GM18909 (cell line): ENCODE measurements around the gene LCN1.

Source experiments
- ATAC-seq: cut with Tn5 transposase; IDR thresholded peaks from one replicate; pipeline ENCODE4 v1.9.1; 2021; ENCODE audit warnings: mild to moderate bottlenecking; ENCODE audit not compliant: unreplicated experiment, poor library complexity

LCN1 gene

GRCh38 chr9:135488013-135488330 lies 33.3 kb upstream of the LCN1 start:
- ATAC-seq = no peak

DNA sequence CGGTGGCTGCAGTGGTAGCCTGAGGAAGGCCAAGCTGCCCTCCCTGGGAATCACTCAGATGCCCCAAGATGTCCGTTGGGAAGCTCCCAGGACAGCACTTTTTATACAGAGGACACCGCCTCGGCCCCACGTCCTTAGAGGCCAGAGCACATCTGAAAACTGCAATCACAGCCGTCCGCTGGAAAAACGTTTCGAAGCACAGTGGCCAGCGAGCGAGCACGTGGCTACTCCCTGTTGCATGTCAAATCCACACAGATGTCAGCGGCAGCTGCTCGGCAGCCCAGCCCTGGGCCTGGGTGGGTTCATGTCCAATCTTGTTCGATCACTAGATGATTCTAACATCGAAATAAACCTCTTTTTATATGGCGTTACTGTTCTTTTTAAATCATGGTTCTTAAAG lies 32.7 kb upstream of the LCN1 start:
- no peak for ATAC-seq

DNA sequence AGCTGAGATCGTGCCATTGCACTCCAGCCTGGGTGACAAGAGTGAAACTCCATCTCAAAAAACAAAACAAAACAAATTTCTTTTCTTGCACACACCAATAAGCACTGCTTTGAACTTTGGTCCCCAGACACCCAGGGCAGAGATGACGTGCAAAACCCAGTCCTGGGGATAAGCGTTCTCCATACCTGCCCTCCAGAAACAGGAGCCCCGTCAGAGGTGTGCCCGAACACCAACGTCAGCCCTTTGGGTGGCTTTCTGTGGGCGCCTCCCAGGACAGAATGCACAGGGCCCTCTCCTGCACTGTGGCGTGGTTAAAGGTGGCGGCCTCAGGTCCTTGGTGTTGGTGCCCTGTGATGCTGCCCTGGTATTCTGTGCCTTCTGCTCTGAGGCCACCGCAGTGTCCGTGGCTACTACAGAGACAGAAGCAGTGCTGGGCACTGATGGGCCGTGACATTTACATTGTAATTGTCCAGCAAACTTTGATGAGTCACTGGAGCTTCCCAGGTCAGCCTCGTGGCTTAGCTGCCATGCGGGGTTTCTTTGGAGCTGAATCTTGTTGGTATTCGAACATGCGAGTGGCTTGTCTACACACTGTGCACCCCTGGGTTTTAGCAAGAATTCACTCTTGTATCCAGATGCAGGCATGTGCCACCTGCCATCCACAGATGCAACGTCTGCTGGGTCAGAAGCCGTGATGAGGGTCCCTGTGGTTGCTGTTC lies 31.9 kb upstream of the LCN1 start:
- ATAC-seq = no peak

GRCh38 chr9:135490166-135490870 lies 30.9 kb upstream of the LCN1 start:
- ATAC-seq = no peak

- no peak for ATAC-seq
Observed at GRCh38 chr9:135490980-135491464, 30.2 kb upstream of the LCN1 start.

DNA sequence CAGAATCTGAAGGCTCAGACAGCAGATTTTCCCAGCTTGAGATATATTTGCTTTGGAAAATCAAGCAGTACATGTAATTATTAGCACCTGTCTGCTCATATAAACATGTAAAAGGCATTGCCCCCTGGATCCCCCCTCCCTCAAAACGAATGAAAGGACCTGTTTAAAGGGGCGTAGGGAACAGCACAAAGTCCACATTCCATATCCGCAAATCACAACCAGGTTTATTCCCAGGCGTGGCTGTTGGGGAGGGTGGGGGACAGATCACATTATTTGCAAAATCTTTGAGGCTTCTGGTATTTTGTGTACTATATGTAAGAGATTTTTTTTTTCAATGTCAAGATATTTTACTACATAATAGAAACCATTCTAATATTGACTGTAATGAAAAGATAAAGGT lies 29.5 kb upstream of the LCN1 start:
- ATAC-seq = no peak

- ATAC-seq = no peak
Observed at GRCh38 chr9:135492886-135493669, 28.2 kb upstream of the LCN1 start.

DNA sequence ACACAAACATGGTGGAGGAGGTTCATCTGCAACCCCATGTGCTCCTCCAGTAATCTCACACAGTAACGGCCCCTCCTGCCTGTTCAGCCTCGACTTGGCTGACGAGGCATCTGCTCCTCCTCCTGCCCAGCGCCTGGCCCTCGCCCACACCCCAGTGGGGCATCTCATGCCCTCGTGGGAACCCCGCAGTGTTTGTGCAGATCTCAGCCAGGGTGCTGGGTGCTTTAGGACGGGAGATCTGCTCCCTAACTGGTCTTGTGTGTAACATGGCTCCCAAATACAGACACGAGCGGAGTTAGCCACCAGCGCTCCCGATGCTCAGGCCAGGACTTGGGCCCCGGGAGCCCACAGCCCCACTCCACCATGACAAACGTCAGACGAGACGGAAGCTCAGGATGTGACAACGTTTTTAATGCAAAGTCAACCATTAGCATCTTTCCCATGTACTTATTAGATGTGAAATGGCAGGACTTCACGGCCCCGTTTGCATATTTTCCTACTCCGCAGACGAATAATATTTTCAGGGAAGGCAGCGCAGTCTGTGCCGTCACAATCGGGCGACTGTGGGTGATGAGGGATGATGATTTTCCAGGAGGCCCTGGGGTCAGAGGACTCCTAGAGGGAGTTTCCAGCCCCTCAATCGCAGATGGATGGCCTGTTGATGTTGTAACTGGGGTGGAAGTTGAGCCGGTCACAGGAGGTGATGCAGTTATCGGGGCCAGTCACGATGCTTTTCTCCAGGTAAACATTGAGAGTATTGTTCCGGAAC lies 26.3 kb upstream of the LCN1 start:
- ATAC-seq = no peak

- ATAC-seq = no peak
Observed at GRCh38 chr9:135498381-135499126, 22.7 kb upstream of the LCN1 start.

DNA sequence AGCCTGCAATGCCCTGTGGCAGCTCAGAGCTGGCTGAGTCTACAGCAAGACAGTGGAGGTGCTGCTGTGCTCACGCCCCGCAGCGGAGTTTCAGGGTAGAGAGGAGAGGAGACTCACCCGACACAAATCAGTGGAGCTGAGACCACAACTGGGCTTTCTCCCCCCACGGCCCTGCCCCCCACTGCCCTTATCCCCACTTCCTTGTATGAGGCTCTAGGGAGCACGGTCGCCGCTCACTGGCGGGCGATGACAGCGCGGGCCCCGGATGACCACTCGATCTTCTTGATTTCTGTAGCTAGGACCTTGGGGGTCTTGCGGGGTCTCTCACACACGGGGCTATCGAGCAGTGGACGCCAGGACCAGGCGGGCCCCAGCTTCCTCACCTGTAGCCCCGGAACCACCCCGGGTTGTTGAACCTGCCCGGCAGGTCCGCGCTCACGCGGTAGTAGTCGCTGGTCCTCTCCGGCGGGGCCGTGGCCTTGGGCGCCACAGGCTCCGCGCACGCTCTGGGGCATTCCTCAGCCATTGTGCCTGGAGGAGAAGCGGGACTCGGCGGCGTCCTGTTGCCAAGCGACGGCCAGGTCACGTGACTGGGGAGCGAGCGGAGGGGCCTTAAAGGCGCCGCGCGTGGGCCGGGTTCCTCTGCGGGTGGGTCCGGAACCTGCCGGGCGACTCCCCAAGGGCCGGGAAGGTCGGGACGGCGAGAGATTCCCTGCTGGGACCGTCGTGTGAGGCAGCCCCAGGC lies 21.7 kb upstream of the LCN1 start:
- ATAC-seq = peak; percentile 52

DNA sequence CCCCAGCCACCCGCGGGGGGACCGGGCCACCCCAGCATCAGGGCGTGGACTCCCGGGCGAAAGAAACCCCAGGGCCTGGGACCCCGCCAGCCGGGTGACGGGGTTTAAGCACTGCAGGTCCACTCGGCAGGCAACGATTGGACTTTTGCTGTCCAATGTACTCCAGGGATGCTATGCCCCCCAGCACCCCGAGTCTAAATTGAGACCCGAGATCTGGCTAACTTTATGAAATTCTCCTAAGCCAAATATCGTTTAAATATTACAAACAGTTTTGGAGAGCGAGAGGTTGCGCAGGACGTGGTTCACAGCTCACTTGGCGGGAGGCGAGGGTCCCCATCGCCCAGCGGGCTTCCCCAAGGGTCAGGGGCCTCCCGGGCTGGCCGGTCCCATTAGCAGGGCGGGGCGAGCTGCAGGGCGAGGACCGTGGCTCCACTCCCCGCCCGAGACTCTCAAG lies 21.1 kb upstream of the LCN1 start:
- peak; percentile 10 for ATAC-seq

- ATAC-seq = peak; percentile 82
Observed at GRCh38 chr9:135500525-135501260, 20.5 kb upstream of the LCN1 start, which contains the start of gene MRPS2. TSS of gene MRPS2 (plus strand) at chr9:135500682. CDS start at chr9:135500711, 29 bp downstream.

GRCh38 chr9:135501261-135502167 lies 19.7 kb upstream of the LCN1 start:
- ATAC-seq = no peak

GRCh38 chr9:135502168-135502872 lies 18.9 kb upstream of the LCN1 start:
- no peak for ATAC-seq

- no peak for ATAC-seq
Observed at GRCh38 chr9:135502873-135503321, 18.3 kb upstream of the LCN1 start.
